Kidney (tissue), 14 donors: ENCODE measurements around the gene CYB5R4. TPM values are rescaled to one million over a fixed set of nuclear protein-coding genes. Genes with fewer than 3 reads are reported as not detected.

ENCODE experiments used
- DNase-seq, 5 donors: peaks; one replicate each; pipeline ENCODE4 v3.0.0-alpha.2; 2013 to 2020
- FAIRE-seq: peaks from 2 replicates; lab custom pipeline; 2012; peaks lifted over from hg19 to GRCh38; lab: Jason Lieb, UNC
- H3K27ac ChIP-seq, 2 donors: one replicate each; pipeline ENCODE4 v1.7.0; 2013; ENCODE audit warnings: low read depth in 2 of 2, low read length in 2 of 2, inconsistent platforms in 1 of 2
- H3K27me3 ChIP-seq: one replicate; pipeline ENCODE4 v1.7.1; 2013; ENCODE audit warnings: low read length, inconsistent platforms; ENCODE audit not compliant: control insufficient read depth, insufficient read depth
- H3K36me3 ChIP-seq, 3 donors: one replicate each; pipeline versions ENCODE4 v1.7.0 to v1.7.1; 2013; ENCODE audit warnings: low read length in 3 of 3, control low read depth in 1 of 3, inconsistent platforms in 1 of 3; ENCODE audit not compliant: insufficient read depth in 3 of 3, control insufficient read depth in 2 of 3
- H3K4me1 ChIP-seq, 3 donors: one replicate each; pipeline versions ENCODE4 v1.7.0 to v1.7.1; 2013; ENCODE audit warnings: low read length in 3 of 3, inconsistent platforms in 1 of 3, low read depth in 1 of 3; ENCODE audit not compliant: control insufficient read depth in 2 of 3, insufficient read depth in 2 of 3
- H3K4me3 ChIP-seq, 3 donors: one replicate each; pipeline versions ENCODE4 v1.7.0 to v1.8.1; 2013; ENCODE audit warnings: low read length in 3 of 3, control low read depth in 1 of 3, inconsistent platforms in 1 of 3
- H3K9ac ChIP-seq, 3 donors: one replicate each; pipeline versions ENCODE4 v1.7.0 to v1.7.1; 2013; ENCODE audit warnings: low read length in 3 of 3, control low read depth in 1 of 3, inconsistent platforms in 1 of 3
- H3K9me3 ChIP-seq, 3 donors: one replicate each; pipeline versions ENCODE4 v1.7.0 to v1.7.1; 2013; ENCODE audit warnings: low read length in 3 of 3, control low read depth in 1 of 3, inconsistent platforms in 1 of 3; ENCODE audit not compliant: control insufficient read depth in 2 of 3, insufficient read depth in 1 of 3
- intact Hi-C: fragments of 100-400 bp; cut with DNase I; formaldehyde crosslinking; loops from one replicate; pipeline ENCODE4 v1.11.1; 2022
- polyA plus RNA-seq: library from polyadenylated mRNA; stranded (reverse); fragments of 350-450 nt; fragmentation: Illumina TruSeq; extraction: RNeasy Lipid Tissue Mini Kit (QIAGEN cat#74804); gene quantifications from one replicate; pipeline ENCODE4 v1.2.3, GENCODE V29; 2014; ENCODE audit warnings: low read depth, low replicate concordance; ENCODE audit not compliant: insufficient read depth
- total RNA-seq: library from RNA; stranded (reverse); fragmentation: NEBNext Ultra II Directional; extraction: Animal tissue kit (Norgen Biotek cat#: 25700); gene quantifications from one replicate; pipeline ENCODE4 v1.2.1, GENCODE V29; 2021
- TF ChIP-seq, protein P1 (sequence below): IDR thresholded peaks from 3 replicates; pipeline ENCODE4 v1.5.1; 2012; ENCODE audit warnings: mild to moderate bottlenecking, moderate library complexity, borderline replicate concordance; ENCODE audit not compliant: insufficient read depth; ENCODE audit errors: extremely low read depth
- donor health status: control.
- donor health status: control.
- donor health status: control.
- donor health status: control.
- donor health status: control.
- donor health status: DM: yes; HTN: yes; CAD: no.
- donor health status: Normal renal cell carcinoma (clear cell type).

CYB5R4 gene
- total and polyA plus RNA-seq, 2 donors from 2014 or later, result 8.0 to 18.7 TPM

DNA sequence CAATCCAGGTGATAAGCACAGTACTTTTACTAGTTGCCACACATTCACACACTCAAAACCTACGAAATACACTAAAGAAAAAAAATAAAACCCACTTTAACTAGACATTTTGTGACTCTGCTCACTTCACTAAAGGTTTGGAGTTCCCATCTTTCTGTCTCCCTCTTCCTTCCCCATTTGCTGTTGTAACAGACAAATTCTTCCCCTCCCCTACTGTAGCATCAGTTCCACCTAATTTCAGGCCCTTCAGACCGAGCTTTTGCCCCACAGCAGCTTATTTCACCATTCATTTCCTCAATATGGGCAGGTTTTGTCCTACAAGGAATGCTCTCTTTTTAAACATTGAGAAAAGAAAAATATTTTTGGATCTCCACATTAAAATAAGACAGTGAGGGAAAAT lies 142.7 kb downstream of the CYB5R4 start:
- no peak for FAIRE-seq

DNA sequence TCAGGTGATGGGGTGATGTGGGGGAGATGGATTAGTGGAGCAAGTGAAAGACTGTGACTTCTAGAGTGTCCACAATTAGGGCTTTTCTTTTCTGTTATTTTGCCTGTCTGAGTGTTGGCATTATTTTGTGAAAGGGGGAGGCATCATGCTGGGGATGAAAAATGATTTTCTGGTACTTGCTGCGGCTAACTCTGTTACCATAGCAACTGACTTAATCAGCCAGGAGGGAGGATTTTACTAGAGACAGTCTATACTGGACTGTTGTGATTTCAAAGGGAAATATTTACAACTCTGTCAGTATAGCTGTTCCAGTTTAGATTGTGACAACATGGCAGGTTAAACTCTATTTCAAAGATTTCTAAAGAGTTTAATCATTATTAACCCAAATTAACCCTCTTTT lies 143.6 kb downstream of the CYB5R4 start:
- Histone ChIP-seq H3K9ac (no peak overlapping the region), H3K36me3 (no peaks in the 10 kb centered on the region), H3K4me3 (no peak overlapping the region), H3K9me3 (no peaks in the 10 kb centered on the region), H3K27ac (no peak overlapping the region), H3K4me1 (no peaks in the 10 kb centered on the region), H3K27me3 (no peaks in the 10 kb centered on the region)
- FAIRE-seq (no peak), DNase-seq (no peak)
- TF ChIP-seq, protein P1, sequence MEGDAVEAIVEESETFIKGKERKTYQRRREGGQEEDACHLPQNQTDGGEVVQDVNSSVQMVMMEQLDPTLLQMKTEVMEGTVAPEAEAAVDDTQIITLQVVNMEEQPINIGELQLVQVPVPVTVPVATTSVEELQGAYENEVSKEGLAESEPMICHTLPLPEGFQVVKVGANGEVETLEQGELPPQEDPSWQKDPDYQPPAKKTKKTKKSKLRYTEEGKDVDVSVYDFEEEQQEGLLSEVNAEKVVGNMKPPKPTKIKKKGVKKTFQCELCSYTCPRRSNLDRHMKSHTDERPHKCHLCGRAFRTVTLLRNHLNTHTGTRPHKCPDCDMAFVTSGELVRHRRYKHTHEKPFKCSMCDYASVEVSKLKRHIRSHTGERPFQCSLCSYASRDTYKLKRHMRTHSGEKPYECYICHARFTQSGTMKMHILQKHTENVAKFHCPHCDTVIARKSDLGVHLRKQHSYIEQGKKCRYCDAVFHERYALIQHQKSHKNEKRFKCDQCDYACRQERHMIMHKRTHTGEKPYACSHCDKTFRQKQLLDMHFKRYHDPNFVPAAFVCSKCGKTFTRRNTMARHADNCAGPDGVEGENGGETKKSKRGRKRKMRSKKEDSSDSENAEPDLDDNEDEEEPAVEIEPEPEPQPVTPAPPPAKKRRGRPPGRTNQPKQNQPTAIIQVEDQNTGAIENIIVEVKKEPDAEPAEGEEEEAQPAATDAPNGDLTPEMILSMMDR, result no peak
- intact Hi-C loops, result no loop called here

More for the DNA sequence above, 142.7 kb downstream of the CYB5R4 start:
- TF ChIP-seq, protein P1, result no peak
- Histone ChIP-seq H3K9ac (no peak overlapping the region), H3K36me3 (no peaks in the 10 kb centered on the region), H3K4me3 (no peak overlapping the region), H3K27ac (no peak overlapping the region), H3K4me1 (no peaks in the 10 kb centered on the region), H3K9me3 (no peaks in the 10 kb centered on the region), H3K27me3 (no peaks in the 10 kb centered on the region)
- intact Hi-C loops, result no loop called here
- no peak for DNase-seq

DNA sequence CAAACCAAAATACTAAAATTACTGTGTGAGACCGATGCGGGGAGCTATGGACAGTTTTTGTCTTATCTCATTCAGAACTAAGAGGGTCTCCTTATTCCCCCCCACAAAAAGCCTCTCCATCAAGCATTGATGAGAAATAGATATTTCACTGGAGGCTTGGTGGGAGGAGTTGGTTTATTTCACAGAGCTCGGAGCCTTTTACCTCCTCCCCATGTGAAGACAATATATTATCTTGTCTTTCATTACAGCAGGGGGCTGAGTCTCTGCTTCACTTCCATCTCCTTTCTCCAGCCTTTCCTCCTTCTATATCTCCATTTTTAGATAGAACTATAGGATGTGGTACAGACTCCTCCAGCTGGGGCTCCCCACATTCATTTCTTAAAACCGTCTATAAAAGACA lies 144.2 kb downstream of the CYB5R4 start:
- FAIRE-seq (no peak), DNase-seq (no peak)
- Histone ChIP-seq H3K9ac (no peak overlapping the region), H3K27ac (no peak overlapping the region), H3K4me1 (no peaks in the 10 kb centered on the region), H3K9me3 (no peaks in the 10 kb centered on the region), H3K27me3 (no peaks in the 10 kb centered on the region), H3K4me3 (no peak overlapping the region), H3K36me3 (no peaks in the 10 kb centered on the region)
- TF ChIP-seq, protein P1, result no peak
- intact Hi-C loops, result no loop called here

DNA sequence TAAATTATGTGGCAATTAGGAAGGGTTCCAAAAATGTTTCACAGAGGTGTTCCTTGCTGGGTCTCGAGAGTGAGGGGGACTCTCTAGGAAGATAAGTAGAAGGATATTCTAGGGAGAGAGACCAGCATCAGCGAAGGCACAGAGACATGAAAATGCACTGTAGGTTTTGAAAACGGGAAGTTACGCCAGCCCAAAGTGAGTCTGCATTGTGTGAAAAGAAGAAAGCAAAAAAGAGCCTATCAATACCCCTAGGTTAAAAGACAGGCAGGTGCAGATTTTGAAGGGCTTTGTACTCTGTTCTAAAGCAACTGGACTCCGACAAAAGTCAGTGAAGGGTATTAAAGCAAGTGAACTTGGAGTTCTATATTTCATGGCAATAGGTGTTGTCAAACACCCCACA lies 148.4 kb downstream of the CYB5R4 start:
- Histone ChIP-seq H3K4me3 (no peak overlapping the region), H3K9ac (no peak overlapping the region), H3K36me3 (no peaks in the 10 kb centered on the region), H3K4me1 (no peaks in the 10 kb centered on the region), H3K27ac (no peak overlapping the region), H3K9me3 (no peaks in the 10 kb centered on the region), H3K27me3 (no peaks in the 10 kb centered on the region)
- TF ChIP-seq, protein P1, result no peak
- intact Hi-C loops, result no loop called here
- FAIRE-seq (no peak), DNase-seq (no peak)
